Measurements from ENCODE around the gene HBE1.
"Not testable (repeated sequence)": the region's sequence is repeated elsewhere in the genome, so short reads cannot be mapped to it uniquely, and the experiment has no call there.

The HBE1 gene

DNA sequence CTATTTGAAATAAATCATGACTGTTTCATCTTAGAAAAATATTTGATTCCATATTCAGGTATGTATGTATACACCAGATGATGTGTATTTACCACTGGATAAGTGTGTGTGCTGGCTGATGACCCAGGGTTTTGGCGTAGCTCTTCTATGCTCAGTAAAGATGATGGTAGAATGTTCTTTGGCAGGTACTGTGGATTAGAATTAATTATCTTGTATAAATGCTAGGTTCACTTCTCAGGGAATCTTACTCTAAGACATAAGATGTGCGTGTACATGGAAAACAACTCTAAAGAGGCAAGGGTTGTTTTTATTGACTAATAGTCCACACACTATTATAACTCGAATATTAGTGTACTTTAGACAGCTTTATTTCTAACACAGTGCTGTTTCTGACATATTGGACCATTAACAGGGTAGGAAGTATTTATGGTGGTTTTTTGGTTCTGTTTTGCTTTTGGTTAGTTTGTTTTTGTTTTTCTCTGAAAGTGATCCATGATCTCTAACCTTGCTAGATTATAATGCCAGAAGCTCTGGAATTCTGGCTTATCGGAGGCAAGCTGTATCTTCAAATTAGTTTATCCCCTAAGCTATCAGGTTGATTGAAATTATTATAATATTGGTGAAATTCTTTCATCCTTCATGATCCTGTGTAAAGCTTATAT, 19.1 kb downstream of the HBE1 start:
- Histone ChIP-seq H3K18ac (ENCODE audit: low read depth in 1 of 2, low read length in 2 of 2) (no peak overlapping the region), H2BK15ac (ENCODE audit: low read depth, poor library complexity, severe bottlenecking) (no peak overlapping the region), H2AFZ (ENCODE audit: low read depth, low read length) (no peak overlapping the region), H2BK120ac (ENCODE audit: low read depth, low read length) (no peak overlapping the region), H4K91ac (ENCODE audit: low read length) (no peak overlapping the region), H2BK5ac (ENCODE audit: low read depth, low read length, poor library complexity, severe bottlenecking) (no peak overlapping the region), H3K4ac (ENCODE audit: low read depth in 1 of 2, low read length in 2 of 2) (no peak overlapping the region), H3K36me3 (ENCODE audit: control insufficient read depth in 1 of 2, insufficient read depth in 2 of 2, low read depth in 1 of 2, low read length in 2 of 2) (no peaks in the 10 kb centered on the region), H3K14ac (ENCODE audit: low read length in 2 of 2) (no peak overlapping the region), H3K4me2 (ENCODE audit: low read length, poor library complexity, severe bottlenecking) (no peak overlapping the region), H3K27ac (ENCODE audit: low read length, poor library complexity, severe bottlenecking) (no peak overlapping the region), H2BK12ac (ENCODE audit: low read length in 2 of 2) (no peak overlapping the region), H3K9ac (ENCODE audit: low read length) (no peak overlapping the region), H3K4me1 (ENCODE audit: control insufficient read depth, insufficient read depth, low read depth, low read length) (no peaks in the 10 kb centered on the region), H3K23ac (ENCODE audit: low read length in 2 of 2) (no peak overlapping the region), H3K9me3 (ENCODE audit: control insufficient read depth, low read length) (no peaks in the 10 kb centered on the region), H2AK5ac (ENCODE audit: low read length, severe bottlenecking) (no peak overlapping the region), H4K8ac (ENCODE audit: low read length) (no peak overlapping the region), H3K79me1 (replicated peaks; ENCODE audit: low read length, poor library complexity, severe bottlenecking) (no peaks in the 10 kb centered on the region), H3K27me3 (ENCODE audit: control insufficient read depth in 1 of 2, insufficient read depth in 1 of 2, low read length in 2 of 2) (peaks cover 0 to 2% of the 10 kb centered on the region in 2 experiments), H3K4me3 (ENCODE audit: insufficient read depth in 1 of 2, low read depth in 1 of 2, low read length in 2 of 2) (no peak overlapping the region)
- 100% methylated on average over 1 of the region's 4 CpGs for WGBS
- DNase-seq: no peak

DNA sequence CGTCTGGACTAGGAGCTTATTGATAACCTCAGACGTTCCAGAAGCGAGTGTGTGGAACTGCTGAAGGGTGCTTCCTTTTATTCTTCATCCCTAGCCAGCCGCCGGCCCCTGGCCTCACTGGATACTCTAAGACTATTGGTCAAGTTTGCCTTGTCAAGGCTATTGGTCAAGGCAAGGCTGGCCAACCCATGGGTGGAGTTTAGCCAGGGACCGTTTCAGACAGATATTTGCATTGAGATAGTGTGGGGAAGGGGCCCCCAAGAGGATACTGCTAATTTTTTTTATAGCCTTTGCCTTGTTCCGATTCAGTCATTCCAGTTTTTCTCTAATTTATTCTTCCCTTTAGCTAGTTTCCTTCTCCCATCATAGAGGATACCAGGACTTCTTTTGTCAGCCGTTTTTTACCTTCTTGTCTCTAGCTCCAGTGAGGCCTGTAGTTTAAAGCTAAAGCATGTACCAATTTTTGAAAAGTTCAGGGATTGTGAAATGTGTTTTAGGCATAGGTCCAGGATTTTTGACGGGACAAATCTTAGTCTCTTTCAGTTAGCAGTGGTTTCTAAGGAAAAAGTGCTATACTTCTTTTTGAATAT, 19.8 kb downstream of the HBE1 start, which contains the start of gene HBG1:
Gene HBG1, minus strand, starts transcription at position 51 of the 590 bp plus-strand sequence. CDS start 53 bp downstream, outside the sequence.
- H2AFZ ChIP-seq (ENCODE audit: low read depth, low read length); H2BK12ac ChIP-seq (ENCODE audit: low read length in 2 of 2); H2BK15ac ChIP-seq (ENCODE audit: low read depth, poor library complexity, severe bottlenecking); H2BK120ac ChIP-seq (ENCODE audit: low read depth, low read length); H3K14ac ChIP-seq (ENCODE audit: low read length in 2 of 2); H2AK5ac ChIP-seq (ENCODE audit: low read length, severe bottlenecking); H3K36me3 ChIP-seq (ENCODE audit: control insufficient read depth in 1 of 2, insufficient read depth in 2 of 2, low read depth in 1 of 2, low read length in 2 of 2); H3K4ac ChIP-seq (ENCODE audit: low read depth in 1 of 2, low read length in 2 of 2); H3K4me3 ChIP-seq (ENCODE audit: insufficient read depth in 1 of 2, low read depth in 1 of 2, low read length in 2 of 2); H3K18ac ChIP-seq (ENCODE audit: low read depth in 1 of 2, low read length in 2 of 2); H3K27me3 ChIP-seq (ENCODE audit: control insufficient read depth in 1 of 2, insufficient read depth in 1 of 2, low read length in 2 of 2); H3K79me1 ChIP-seq (replicated peaks; ENCODE audit: low read length, poor library complexity, severe bottlenecking); H3K9ac ChIP-seq (ENCODE audit: low read length); H2BK5ac ChIP-seq (ENCODE audit: low read depth, low read length, poor library complexity, severe bottlenecking); H3K4me1 ChIP-seq (ENCODE audit: control insufficient read depth, insufficient read depth, low read depth, low read length); H3K27ac ChIP-seq (ENCODE audit: low read length, poor library complexity, severe bottlenecking); DNase-seq; H3K23ac ChIP-seq (ENCODE audit: low read length in 2 of 2); H4K91ac ChIP-seq (ENCODE audit: low read length); H3K9me3 ChIP-seq (ENCODE audit: control insufficient read depth, low read length); H4K8ac ChIP-seq (ENCODE audit: low read length); H3K4me2 ChIP-seq (ENCODE audit: low read length, poor library complexity, severe bottlenecking): not testable (repeated sequence)
- WGBS: 92% methylated on average over 2 of the region's 9 CpGs

DNA sequence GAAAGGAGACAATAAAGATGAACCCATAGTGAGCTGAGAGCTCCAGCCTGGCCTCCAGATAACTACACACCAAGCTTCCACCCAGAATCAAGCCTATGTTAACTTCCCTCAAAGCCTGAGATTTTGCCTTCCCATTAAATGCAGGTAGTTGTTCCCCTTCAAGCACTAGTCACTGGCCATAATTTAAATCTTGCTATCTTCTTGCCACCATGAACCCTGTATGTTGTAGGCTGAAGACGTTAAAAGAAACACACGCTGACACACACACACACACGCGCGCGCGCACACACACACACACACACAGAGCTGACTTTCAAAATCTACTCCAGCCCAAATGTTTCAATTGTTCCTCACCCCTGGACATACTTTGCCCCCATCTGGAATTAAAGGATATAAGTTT, 21.2 kb downstream of the HBE1 start:
- not testable (repeated sequence) for H2AK5ac ChIP-seq (ENCODE audit: low read length, severe bottlenecking); H3K4me2 ChIP-seq (ENCODE audit: low read length, poor library complexity, severe bottlenecking); H3K23ac ChIP-seq (ENCODE audit: low read length in 2 of 2); DNase-seq; H3K79me1 ChIP-seq (replicated peaks; ENCODE audit: low read length, poor library complexity, severe bottlenecking); H2BK120ac ChIP-seq (ENCODE audit: low read depth, low read length); H3K14ac ChIP-seq (ENCODE audit: low read length in 2 of 2); H3K36me3 ChIP-seq (ENCODE audit: control insufficient read depth in 1 of 2, insufficient read depth in 2 of 2, low read depth in 1 of 2, low read length in 2 of 2); H3K27me3 ChIP-seq (ENCODE audit: control insufficient read depth in 1 of 2, insufficient read depth in 1 of 2, low read length in 2 of 2); H2BK5ac ChIP-seq (ENCODE audit: low read depth, low read length, poor library complexity, severe bottlenecking); H4K91ac ChIP-seq (ENCODE audit: low read length); H2BK15ac ChIP-seq (ENCODE audit: low read depth, poor library complexity, severe bottlenecking); H3K4me3 ChIP-seq (ENCODE audit: insufficient read depth in 1 of 2, low read depth in 1 of 2, low read length in 2 of 2); H3K9me3 ChIP-seq (ENCODE audit: control insufficient read depth, low read length); H3K9ac ChIP-seq (ENCODE audit: low read length); H2BK12ac ChIP-seq (ENCODE audit: low read length in 2 of 2); H3K4me1 ChIP-seq (ENCODE audit: control insufficient read depth, insufficient read depth, low read depth, low read length); H2AFZ ChIP-seq (ENCODE audit: low read depth, low read length); H3K4ac ChIP-seq (ENCODE audit: low read depth in 1 of 2, low read length in 2 of 2); H3K18ac ChIP-seq (ENCODE audit: low read depth in 1 of 2, low read length in 2 of 2); H3K27ac ChIP-seq (ENCODE audit: low read length, poor library complexity, severe bottlenecking); H4K8ac ChIP-seq (ENCODE audit: low read length)
- no CpG with 5 or more reads among the region's 7 CpGs for WGBS

DNA sequence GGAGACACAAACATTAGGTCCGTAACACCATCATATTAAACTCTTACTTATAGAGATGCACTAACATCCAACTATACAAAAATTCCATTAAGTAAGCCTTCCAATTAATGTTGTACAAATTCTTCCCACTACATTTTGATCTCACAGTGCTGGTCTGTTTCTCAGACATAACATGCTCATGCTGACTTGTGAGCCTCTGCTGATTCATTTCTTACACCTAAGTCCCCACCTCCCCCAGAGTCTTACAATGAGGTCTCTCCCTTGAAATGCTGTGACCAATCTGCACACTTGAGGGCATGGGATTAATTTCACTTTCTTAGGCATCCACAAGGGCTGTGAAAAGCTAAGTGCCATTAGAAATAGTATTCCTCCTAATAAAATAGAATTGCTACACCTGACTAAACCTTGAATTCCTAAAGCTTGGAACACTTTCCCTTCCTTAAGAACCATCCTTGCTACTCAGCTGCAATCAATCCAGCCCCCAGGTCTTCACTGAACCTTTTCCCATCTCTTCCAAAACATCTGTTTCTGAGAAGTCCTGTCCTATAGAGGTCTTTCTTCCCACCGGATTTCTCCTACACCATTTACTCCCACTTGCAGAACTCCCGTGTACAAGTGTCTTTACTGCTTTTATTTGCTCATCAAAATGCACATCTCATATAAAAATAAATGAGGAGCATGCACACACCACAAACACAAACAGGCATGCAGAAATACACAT, 22.1 kb downstream of the HBE1 start:
- Histone ChIP-seq H2BK5ac (ENCODE audit: low read depth, low read length, poor library complexity, severe bottlenecking) (no peak overlapping the region), H4K8ac (ENCODE audit: low read length) (no peak overlapping the region), H3K4me3 (ENCODE audit: insufficient read depth in 1 of 2, low read depth in 1 of 2, low read length in 2 of 2) (no peak overlapping the region), H4K91ac (ENCODE audit: low read length) (no peak overlapping the region), H3K18ac (ENCODE audit: low read depth in 1 of 2, low read length in 2 of 2) (no peak overlapping the region), H3K14ac (ENCODE audit: low read length in 2 of 2) (no peak overlapping the region), H2AFZ (ENCODE audit: low read depth, low read length) (no peak overlapping the region), H3K9me3 (ENCODE audit: control insufficient read depth, low read length) (no peaks in the 10 kb centered on the region), H2BK120ac (ENCODE audit: low read depth, low read length) (no peak overlapping the region), H3K4me1 (ENCODE audit: control insufficient read depth, insufficient read depth, low read depth, low read length) (no peaks in the 10 kb centered on the region), H3K36me3 (ENCODE audit: control insufficient read depth in 1 of 2, insufficient read depth in 2 of 2, low read depth in 1 of 2, low read length in 2 of 2) (no peaks in the 10 kb centered on the region), H3K27ac (ENCODE audit: low read length, poor library complexity, severe bottlenecking) (no peak overlapping the region), H3K79me1 (replicated peaks; ENCODE audit: low read length, poor library complexity, severe bottlenecking) (no peaks in the 10 kb centered on the region), H3K23ac (ENCODE audit: low read length in 2 of 2) (no peak overlapping the region), H3K9ac (ENCODE audit: low read length) (no peak overlapping the region), H2BK15ac (ENCODE audit: low read depth, poor library complexity, severe bottlenecking) (no peak overlapping the region), H3K27me3 (ENCODE audit: control insufficient read depth in 1 of 2, insufficient read depth in 1 of 2, low read length in 2 of 2) (peaks cover 0 to under 1% of the 10 kb centered on the region in 2 experiments), H2AK5ac (ENCODE audit: low read length, severe bottlenecking) (no peak overlapping the region), H2BK12ac (ENCODE audit: low read length in 2 of 2) (no peak overlapping the region), H3K4ac (ENCODE audit: low read depth in 1 of 2, low read length in 2 of 2) (no peak overlapping the region), H3K4me2 (ENCODE audit: low read length, poor library complexity, severe bottlenecking) (no peak overlapping the region)
- 92% methylated on average over 3 of the region's 3 CpGs for WGBS
- no peak for DNase-seq
